ENCODE data around the gene UCK2.

Gene UCK2

GRCh38 chr1:165937829-165938228 is 110.4 kb downstream of the UCK2 start:
- no peak for DNase-seq (ENCODE audit: low read depth, low spot score)

- DNase-seq (ENCODE audit: low read depth, low spot score) = no peak
Measured at GRCh38 chr1:165938844-165939243, 111.4 kb downstream of the UCK2 start.

GRCh38 chr1:165941531-165941930 is 114.1 kb downstream of the UCK2 start:
- no peak for DNase-seq (ENCODE audit: low read depth, low spot score)

- DNase-seq (ENCODE audit: low read depth, low spot score) = no peak
Measured at GRCh38 chr1:165942062-165942461, 114.6 kb downstream of the UCK2 start.

- no peak for DNase-seq (ENCODE audit: low read depth, low spot score)
Measured at GRCh38 chr1:165942927-165943597, 115.6 kb downstream of the UCK2 start.

- no peak for DNase-seq (ENCODE audit: low read depth, low spot score)
Measured at GRCh38 chr1:165945911-165946310, 118.5 kb downstream of the UCK2 start.

GRCh38 chr1:165947797-165948455 is 120.5 kb downstream of the UCK2 start:
- no peak for DNase-seq (ENCODE audit: low read depth, low spot score)

- no peak for DNase-seq (ENCODE audit: low read depth, low spot score)
Measured at GRCh38 chr1:165949335-165950130, 122.1 kb downstream of the UCK2 start.

- no peak for DNase-seq (ENCODE audit: low read depth, low spot score)
Measured at GRCh38 chr1:165954940-165955339, 127.5 kb downstream of the UCK2 start.

- DNase-seq (ENCODE audit: low read depth, low spot score) = no peak
Measured at GRCh38 chr1:165958306-165958705, 130.9 kb downstream of the UCK2 start.

GRCh38 chr1:165960136-165960535 is 132.7 kb downstream of the UCK2 start:
- no peak for DNase-seq (ENCODE audit: low read depth, low spot score)

GRCh38 chr1:165960881-165961280 is 133.5 kb downstream of the UCK2 start:
- no peak for DNase-seq (ENCODE audit: low read depth, low spot score)

All from brain pericyte (primary cell).